Measurements from ENCODE around the gene HOXC6. TPM values are rescaled to one million over a fixed set of nuclear protein-coding genes. Genes with fewer than 3 reads are reported as not detected.

HOXC6 gene
- total and polyA plus RNA-seq, 2 of the 8 experiments (the other 6 are each of a cell fraction or from before 2014, with no cell fraction given), result not detected

DNA sequence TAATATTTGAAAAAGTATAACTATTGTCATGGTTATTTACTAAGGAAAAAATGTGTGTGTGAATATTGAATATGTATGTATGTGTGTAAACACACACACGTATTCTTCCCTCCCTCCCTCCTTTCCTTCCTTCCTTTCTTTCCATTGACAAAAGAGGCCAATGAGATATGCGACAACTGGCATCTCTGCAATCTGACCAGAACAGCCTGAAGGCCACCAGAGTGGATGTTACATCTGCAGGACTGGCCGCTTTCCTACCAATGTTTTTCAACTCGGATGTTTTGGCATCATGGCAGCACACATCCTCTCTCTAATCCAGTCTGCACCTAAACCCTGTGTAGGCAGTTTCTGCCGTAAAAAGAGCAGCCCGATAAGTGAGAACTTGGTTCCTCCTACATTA lies 46.1 kb downstream of the HOXC6 start:
- Histone ChIP-seq H4K5ac (ENCODE audit: insufficient read length, low read depth, low read length) (no peak overlapping the region), H4K91ac (replicated peaks; ENCODE audit: insufficient read length, low read length) (no peak overlapping the region), H3K4me2 (ENCODE audit: insufficient read depth in 1 of 2, low read depth in 2 of 2, low read length in 2 of 2) (no peak overlapping the region), H2AK5ac (ENCODE audit: low read depth, low read length) (no peak overlapping the region), H3K4me3 (ENCODE audit: extremely low read depth in 1 of 4, insufficient read depth in 2 of 4, low read depth in 3 of 4, low read length in 4 of 4) (no peak overlapping the region), H2BK20ac (ENCODE audit: low read length) (no peak overlapping the region), H2BK15ac (ENCODE audit: low read length) (no peak overlapping the region), H4K8ac (ENCODE audit: extremely low read depth, insufficient read depth, low read length) (no peak overlapping the region), H3K79me1 (ENCODE audit: low read depth, low read length) (no peaks in the 10 kb centered on the region), H3K79me2 (ENCODE audit: control insufficient read depth in 1 of 2, insufficient read depth in 2 of 2, low read length in 2 of 2) (no peaks in the 10 kb centered on the region), H3K14ac (ENCODE audit: insufficient read length) (no peak overlapping the region), H3K4ac (replicated peaks; ENCODE audit: insufficient read length, low read depth, low read length) (no peak overlapping the region), H2AFZ (ENCODE audit: low read length) (no peak overlapping the region), H3K23me2 (ENCODE audit: low read depth, low read length) (no peaks in the 10 kb centered on the region), H3K4me1 (replicated peaks in 1 of 4; ENCODE audit: control insufficient read depth in 3 of 4, insufficient read depth in 4 of 4, low read length in 3 of 4) (peaks cover 5 to 13% (median 8%) of the 10 kb centered on the region in 4 experiments; a peak in 6 of 7 replicates), H3K27me3 (replicated peaks in 1 of 4; ENCODE audit: control insufficient read depth in 3 of 4, extremely low read depth in 1 of 4, insufficient read depth in 3 of 4, low read length in 3 of 4) (peaks cover 25 to 58% (median 45%) of the 10 kb centered on the region in 4 experiments), H3K27ac (ENCODE audit: low read depth, low read length) (no peak overlapping the region), H3K18ac (ENCODE audit: extremely low read depth, low read length) (no peak overlapping the region), H3K23ac (ENCODE audit: insufficient read length) (no peak overlapping the region), H4K20me1 (replicated peaks in 1 of 2; ENCODE audit: control insufficient read depth in 1 of 2, insufficient read depth in 2 of 2, low read length in 2 of 2) (no peaks in the 10 kb centered on the region), H3K36me3 (ENCODE audit: control insufficient read depth in 2 of 4, insufficient read depth in 4 of 4, low read length in 3 of 4) (no peaks in the 10 kb centered on the region), H2BK12ac (ENCODE audit: low read depth, low read length) (0 out of 2 replicates have a peak overlapping the region, but pooled peaks have one; percentile 18), H3K56ac (replicated peaks; ENCODE audit: insufficient read length, low read depth, low read length) (no peak overlapping the region), H3K9me3 (ENCODE audit: insufficient read depth in 2 of 2, low read depth in 1 of 2, low read length in 1 of 2) (no peaks in the 10 kb centered on the region), H2BK5ac (ENCODE audit: low read depth, low read length) (no peak overlapping the region), H2BK120ac (replicated peaks; ENCODE audit: low read depth, low read length) (no peak overlapping the region), H3K9ac (replicated peaks in 1 of 4; ENCODE audit: extremely low read depth in 1 of 4, low read depth in 3 of 4, low read length in 3 of 4) (no peak overlapping the region)
- no peak for TF ChIP-seq GTF2F1 (IDR thresholded peaks at IDR 0.05; ENCODE audit: borderline replicate concordance, low read depth, low read length)
- TF ChIP-seq FOSL1 (IDR thresholded peaks at IDR 0.05; ENCODE audit: insufficient read depth, low read depth, low read length), result no peak
- TF ChIP-seq, protein P1, sequence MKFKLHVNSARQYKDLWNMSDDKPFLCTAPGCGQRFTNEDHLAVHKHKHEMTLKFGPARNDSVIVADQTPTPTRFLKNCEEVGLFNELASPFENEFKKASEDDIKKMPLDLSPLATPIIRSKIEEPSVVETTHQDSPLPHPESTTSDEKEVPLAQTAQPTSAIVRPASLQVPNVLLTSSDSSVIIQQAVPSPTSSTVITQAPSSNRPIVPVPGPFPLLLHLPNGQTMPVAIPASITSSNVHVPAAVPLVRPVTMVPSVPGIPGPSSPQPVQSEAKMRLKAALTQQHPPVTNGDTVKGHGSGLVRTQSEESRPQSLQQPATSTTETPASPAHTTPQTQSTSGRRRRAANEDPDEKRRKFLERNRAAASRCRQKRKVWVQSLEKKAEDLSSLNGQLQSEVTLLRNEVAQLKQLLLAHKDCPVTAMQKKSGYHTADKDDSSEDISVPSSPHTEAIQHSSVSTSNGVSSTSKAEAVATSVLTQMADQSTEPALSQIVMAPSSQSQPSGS (IDR thresholded peaks at IDR 0.05; ENCODE audit: low read length), result no peak
- FAIRE-seq (no peak), DNase-seq (ENCODE audit: low read depth in 1 of 2, low spot score in 2 of 2) (no peak)
- POLR2A ChIA-PET (ENCODE audit: partially characterized antibody), result no interaction called here
- WGBS, 2 experiments (ENCODE audit: extremely low coverage in 1 of 2, insufficient coverage in 1 of 2, insufficient read length in 1 of 2, insufficient replicate concordance in 2 of 2, low coverage in 1 of 2, low lambda C conversion rate in 2 of 2, missing lambda C conversion rate in 1 of 2), result 71% methylated on average over 6 of the region's 6 CpGs; no CpG with 5 or more reads in 1 of the 2 experiments
- CTCF ChIA-PET (ENCODE audit: partially characterized antibody), result interaction anchor here (0.8 kb wide), 1 partner anchor 9 kb away, joined by 3 read pairs; no protein-coding TSS in a partner anchor

Data from H1 (cell line).